Stomach (tissue), 4 donors: Measurements from ENCODE around the gene RBM47.
"Not testable (repeated sequence)": the region's sequence is repeated elsewhere in the genome, so short reads cannot be mapped to it uniquely, and the experiment has no call there.

Source experiments
- CTCF ChIP-seq, 7 experiments: fragments of 450-650 bp in 4 of 7; fragments of 200-600 bp in 3 of 7; sonication (generic) in 3 of 7; IDR thresholded peaks; one replicate each; pipeline ENCODE4 v1.5.1; 2016 to 2019; ENCODE audit warnings: antibody characterized with exemption in 7 of 7, control low read depth in 2 of 7, mild to moderate bottlenecking in 1 of 7
- POLR2A ChIP-seq, 4 donors: fragments of 450-650 bp; IDR thresholded peaks; one replicate each; pipeline ENCODE4 v1.6.1; 2016; ENCODE audit warnings: antibody characterized with exemption in 4 of 4, control low read depth in 2 of 4, mild to moderate bottlenecking in 1 of 4, moderate library complexity in 1 of 4

GRCh38 chr4:40427871-40428270 is 201.8 kb downstream of the RBM47 start:
- not testable (repeated sequence) for TF ChIP-seq CTCF, POLR2A (IDR thresholded peaks at IDR 0.05)
